PC-3 (cell line): ENCODE data around the gene MUL1. TPM values are rescaled to one million over a fixed set of nuclear protein-coding genes. Genes with fewer than 3 reads are reported as not detected.

Experiments used
- ATAC-seq: fragments of 200-7000 bp; cut with Tn5 transposase; 2 replicates; pipeline ENCODE4 v1.9.1; 2020; ENCODE audit warnings: mild to moderate bottlenecking, moderate library complexity
- BruUV-seq: library from RNA; stranded (reverse); fragments of 400-500 nt; replicated peaks from 2 replicates; lab custom pipeline; 2021; lab: Mats Ljungman, UMichigan
- CTCF ChIA-PET: fragments of 300-600 bp; sonication (Branson Sonifier 250); formaldehyde crosslinking; loops from one replicate; lab custom pipeline; 2022; ENCODE audit warnings: antibody characterized with exemption; lab: Charles Lee
- POLR2A ChIA-PET: fragments of 300-600 bp; sonication (Branson Sonifier 250); formaldehyde crosslinking; loops from one replicate; lab custom pipeline; 2022; ENCODE audit warnings: antibody characterized with exemption; ENCODE audit not compliant: unreplicated experiment; lab: Charles Lee
- DNase-seq: peaks from one replicate; pipeline ENCODE4 v3.0.0-alpha.2; 2015
- H2AFZ ChIP-seq: fragments of 300-600 bp; sonication (generic); 2 replicates; pipeline ENCODE4 v1.6.0; 2016; ENCODE audit warnings: antibody characterized with exemption, low read length
- H3F3A ChIP-seq: fragments of 300-600 bp; sonication (generic); one replicate; pipeline ENCODE4 v1.6.0; 2017; ENCODE audit warnings: antibody characterized with exemption, low read length, control low read depth, mild to moderate bottlenecking; ENCODE audit not compliant: unreplicated experiment
- H3K27ac ChIP-seq: fragments of 300-600 bp; sonication (generic); 2 replicates; pipeline ENCODE4 v1.5.1; 2016; ENCODE audit warnings: mild to moderate bottlenecking, low read length
- H3K27me3 ChIP-seq: fragments of 300-600 bp; sonication (generic); 2 replicates; pipeline ENCODE4 v1.6.1; 2016; ENCODE audit warnings: low read length, mixed read lengths
- H3K36me3 ChIP-seq: fragments of 300-600 bp; sonication (generic); 2 replicates; pipeline ENCODE4 v1.6.1; 2016; ENCODE audit warnings: low read depth, mixed run types, low read length, mixed read lengths
- H3K4me1 ChIP-seq: fragments of 300-600 bp; sonication (generic); 2 replicates; pipeline ENCODE4 v1.5.1; 2016; ENCODE audit warnings: low read length; ENCODE audit not compliant: insufficient read depth
- H3K4me2 ChIP-seq: fragments of 300-600 bp; sonication (generic); 2 replicates; pipeline ENCODE4 v1.6.0; 2016; ENCODE audit warnings: low read length
- H3K4me3 ChIP-seq: fragments of 300-600 bp; sonication (generic); 2 replicates; pipeline ENCODE4 v1.5.1; 2016; ENCODE audit warnings: mild to moderate bottlenecking, low read length, mixed read lengths
- H3K79me2 ChIP-seq: fragments of 300-600 bp; sonication (generic); 2 replicates; pipeline ENCODE4 v1.6.1; 2017; ENCODE audit warnings: low read length, mixed read lengths
- H3K9ac ChIP-seq: fragments of 300-600 bp; sonication (generic); 2 replicates; pipeline ENCODE4 v1.6.0; 2016; ENCODE audit warnings: mild to moderate bottlenecking, low read length
- H3K9me2 ChIP-seq: fragments of 300-600 bp; sonication (generic); replicated peaks from 2 replicates; pipeline ENCODE4 v1.6.1; 2016; ENCODE audit warnings: mixed run types, low read length, mixed read lengths
- H3K9me3 ChIP-seq: fragments of 300-600 bp; sonication (generic); 2 replicates; pipeline ENCODE4 v1.6.1; 2016; ENCODE audit warnings: low read length, mixed read lengths
- H4K20me1 ChIP-seq: fragments of 300-600 bp; sonication (generic); 2 replicates; pipeline ENCODE4 v1.6.1; 2016; ENCODE audit warnings: low read length, mixed read lengths
- EZH2 ChIP-seq: fragments of 300-600 bp; sonication (generic); IDR thresholded peaks from one replicate; pipeline ENCODE4 v1.6.1; 2017; ENCODE audit warnings: antibody characterized with exemption, mild to moderate bottlenecking, low read length; ENCODE audit not compliant: unreplicated experiment
- EZH2phosphoT487 ChIP-seq: fragments of 300-600 bp; sonication (generic); IDR thresholded peaks from 2 replicates; pipeline ENCODE4 v1.6.1; 2018; ENCODE audit warnings: mild to moderate bottlenecking, antibody characterized with exemption, low read length, borderline replicate concordance
- intact Hi-C: fragments of 100-400 bp; cut with micrococcal nuclease; formaldehyde crosslinking; loops from 2 replicates; pipeline ENCODE4 v1.9.0; 2023
- total RNA-seq: library from RNA; depleted of rRNA; stranded (reverse); fragments of >200 nt; gene quantifications from 2 replicates; pipeline ENCODE4 v1.2.3, GENCODE V29; 2014
- TF ChIP-seq, protein P1 (sequence below): fragments of 300-600 bp; sonication (generic); conservative IDR thresholded peaks from 2 replicates; pipeline ENCODE4 v1.5.1; 2017; ENCODE audit warnings: antibody characterized with exemption, low read depth, mild to moderate bottlenecking, low read length

MUL1 gene
- total RNA-seq, 1 experiment from 2014 or later: 28.9 TPM

DNA sequence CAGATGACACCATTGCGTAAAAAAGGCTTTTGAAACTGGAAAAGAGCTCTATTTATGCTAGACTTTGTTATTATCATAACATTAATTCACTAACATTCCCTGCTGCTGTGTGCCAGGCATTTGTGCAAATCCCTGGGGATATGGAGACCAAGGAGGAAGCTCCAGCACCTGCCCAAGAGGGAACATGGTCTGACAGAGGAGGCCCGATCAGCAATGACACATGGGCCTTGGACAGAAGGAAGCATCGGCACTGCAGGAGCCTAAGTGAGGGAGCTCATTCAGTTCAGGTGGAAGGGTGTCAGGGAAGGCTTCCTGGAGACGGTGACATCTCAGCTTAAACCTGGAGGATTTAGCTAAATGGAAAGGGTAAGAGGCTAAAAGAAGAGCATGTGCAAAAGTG, 35.8 kb downstream of the MUL1 start:
- H4K20me1 ChIP-seq: no peaks in the 10 kb centered on the region
- no peaks in the 10 kb centered on the region for H3K27me3 ChIP-seq
- H3K36me3 ChIP-seq: no peaks in the 10 kb centered on the region
- H3K4me2 ChIP-seq: no peak overlapping the region
- ATAC-seq (no peak), DNase-seq (no peak)
- intact Hi-C loops: no loop called here
- no peaks in the 10 kb centered on the region for H3K9me3 ChIP-seq
- no peaks in the 10 kb centered on the region for H3K79me2 ChIP-seq
- no TSS peak for BruUV-seq
- peaks cover 20% of the 10 kb centered on the region for H3K4me1 ChIP-seq
- H3K4me3 ChIP-seq: no peak overlapping the region
- H2AFZ ChIP-seq: no peak overlapping the region
- CTCF ChIA-PET: no interaction called here
- TF ChIP-seq EZH2 (no peak), EZH2phosphoT487 (no peak)
- TF ChIP-seq, protein P1, sequence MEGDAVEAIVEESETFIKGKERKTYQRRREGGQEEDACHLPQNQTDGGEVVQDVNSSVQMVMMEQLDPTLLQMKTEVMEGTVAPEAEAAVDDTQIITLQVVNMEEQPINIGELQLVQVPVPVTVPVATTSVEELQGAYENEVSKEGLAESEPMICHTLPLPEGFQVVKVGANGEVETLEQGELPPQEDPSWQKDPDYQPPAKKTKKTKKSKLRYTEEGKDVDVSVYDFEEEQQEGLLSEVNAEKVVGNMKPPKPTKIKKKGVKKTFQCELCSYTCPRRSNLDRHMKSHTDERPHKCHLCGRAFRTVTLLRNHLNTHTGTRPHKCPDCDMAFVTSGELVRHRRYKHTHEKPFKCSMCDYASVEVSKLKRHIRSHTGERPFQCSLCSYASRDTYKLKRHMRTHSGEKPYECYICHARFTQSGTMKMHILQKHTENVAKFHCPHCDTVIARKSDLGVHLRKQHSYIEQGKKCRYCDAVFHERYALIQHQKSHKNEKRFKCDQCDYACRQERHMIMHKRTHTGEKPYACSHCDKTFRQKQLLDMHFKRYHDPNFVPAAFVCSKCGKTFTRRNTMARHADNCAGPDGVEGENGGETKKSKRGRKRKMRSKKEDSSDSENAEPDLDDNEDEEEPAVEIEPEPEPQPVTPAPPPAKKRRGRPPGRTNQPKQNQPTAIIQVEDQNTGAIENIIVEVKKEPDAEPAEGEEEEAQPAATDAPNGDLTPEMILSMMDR: no peak
- H3K9me2 ChIP-seq: no peaks in the 10 kb centered on the region
- no peak overlapping the region for H3K27ac ChIP-seq
- H3K9ac ChIP-seq: no peak overlapping the region
- POLR2A ChIA-PET: no interaction called here
- H3F3A ChIP-seq: no peaks in the 10 kb centered on the region

DNA sequence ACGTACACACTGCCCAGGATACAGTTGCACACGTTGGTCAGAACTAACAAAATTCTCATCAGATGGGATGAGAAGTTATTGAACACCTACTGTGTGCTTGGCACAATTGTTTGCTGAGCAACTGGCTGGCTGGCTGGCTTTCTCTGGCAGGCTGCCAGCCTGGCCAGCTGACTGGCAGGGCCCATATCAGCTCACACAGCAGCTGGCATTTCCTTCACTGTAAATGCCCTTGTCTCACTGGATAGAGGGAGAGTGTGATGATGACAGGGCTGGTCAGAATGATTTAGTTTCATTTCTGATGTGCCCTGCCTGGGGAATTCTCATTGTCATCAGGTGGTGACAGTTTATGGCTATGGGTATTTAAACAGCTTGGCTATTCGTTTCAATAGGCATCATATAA, 37.8 kb downstream of the MUL1 start:
- POLR2A ChIA-PET: no interaction called here
- Histone ChIP-seq H3K9me3 (no peaks in the 10 kb centered on the region), H3F3A (no peaks in the 10 kb centered on the region), H3K79me2 (no peaks in the 10 kb centered on the region), H4K20me1 (no peaks in the 10 kb centered on the region), H2AFZ (no peak overlapping the region), H3K9me2 (no peaks in the 10 kb centered on the region), H3K27me3 (no peaks in the 10 kb centered on the region), H3K36me3 (no peaks in the 10 kb centered on the region), H3K4me3 (no peak overlapping the region), H3K4me1 (peaks cover 5% of the 10 kb centered on the region; the same call in 1 of the 2 replicates), H3K4me2 (peak overlapping the region; percentile 58), H3K9ac (no peak overlapping the region), H3K27ac (no peak overlapping the region)
- ATAC-seq (no peak), DNase-seq (peak; percentile 24)
- intact Hi-C loops: no loop called here
- TF ChIP-seq EZH2phosphoT487: no peak
- TF ChIP-seq, protein P1: no peak
- TF ChIP-seq EZH2: no peak
- CTCF ChIA-PET: interaction anchor here (0.6 kb wide), 1 partner anchor 159 kb away, joined by 4 read pairs; no protein-coding TSS in a partner anchor
- no TSS peak for BruUV-seq

DNA sequence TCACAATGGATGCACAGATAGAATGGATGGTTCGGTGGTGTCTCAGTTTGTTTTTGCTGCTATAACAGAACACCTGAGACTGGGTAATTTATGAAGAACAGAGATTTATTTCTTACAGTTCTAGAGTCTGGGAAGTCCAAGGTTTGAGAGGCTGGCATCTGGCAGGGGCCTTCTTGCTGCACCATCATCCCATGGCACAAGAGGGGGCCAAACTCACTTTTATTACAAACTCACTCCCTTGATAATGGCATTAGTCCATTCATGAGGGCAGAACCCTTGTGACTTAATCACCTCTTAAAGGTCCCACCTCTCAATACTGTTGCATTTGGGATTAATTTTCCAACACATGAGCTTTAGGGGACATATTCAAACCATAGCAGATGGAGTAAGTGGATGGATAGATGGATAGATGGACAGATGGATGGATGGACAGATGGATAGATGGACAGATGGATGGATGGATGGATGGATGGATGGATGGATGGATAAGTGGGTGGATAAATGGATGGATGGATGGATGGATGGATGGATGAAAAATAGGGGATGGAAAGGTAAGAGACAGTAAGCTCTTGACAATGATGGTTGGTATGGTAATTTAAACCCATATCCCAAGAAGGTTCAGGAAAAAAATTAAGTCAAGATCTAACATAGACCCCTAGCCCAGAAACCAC, 38.4 kb downstream of the MUL1 start:
- CTCF ChIA-PET: no interaction called here

More for the DNA sequence above, 38.4 kb downstream of the MUL1 start:
- Histone ChIP-seq H3K27me3 (no peaks in the 10 kb centered on the region), H2AFZ (no peak overlapping the region), H3K4me3 (no peak overlapping the region), H3K9ac (no peak overlapping the region), H3K79me2 (no peaks in the 10 kb centered on the region), H3K27ac (no peak overlapping the region), H3K4me2 (no peak overlapping the region), H3K4me1 (peaks cover 5% of the 10 kb centered on the region; the same call in 1 of the 2 replicates), H3F3A (no peaks in the 10 kb centered on the region), H3K9me2 (no peaks in the 10 kb centered on the region), H3K9me3 (no peaks in the 10 kb centered on the region), H4K20me1 (no peaks in the 10 kb centered on the region), H3K36me3 (no peaks in the 10 kb centered on the region)
- no peak for TF ChIP-seq EZH2phosphoT487
- TF ChIP-seq EZH2: no peak
- TF ChIP-seq, protein P1: no peak; the same call in 1 of the 2 replicates
- DNase-seq (no peak), ATAC-seq (no peak)
- BruUV-seq: no TSS peak
- POLR2A ChIA-PET: no interaction called here
- intact Hi-C loops: no loop called here
